ENCODE results near the gene SCUBE1.

The SCUBE1 gene

DNA sequence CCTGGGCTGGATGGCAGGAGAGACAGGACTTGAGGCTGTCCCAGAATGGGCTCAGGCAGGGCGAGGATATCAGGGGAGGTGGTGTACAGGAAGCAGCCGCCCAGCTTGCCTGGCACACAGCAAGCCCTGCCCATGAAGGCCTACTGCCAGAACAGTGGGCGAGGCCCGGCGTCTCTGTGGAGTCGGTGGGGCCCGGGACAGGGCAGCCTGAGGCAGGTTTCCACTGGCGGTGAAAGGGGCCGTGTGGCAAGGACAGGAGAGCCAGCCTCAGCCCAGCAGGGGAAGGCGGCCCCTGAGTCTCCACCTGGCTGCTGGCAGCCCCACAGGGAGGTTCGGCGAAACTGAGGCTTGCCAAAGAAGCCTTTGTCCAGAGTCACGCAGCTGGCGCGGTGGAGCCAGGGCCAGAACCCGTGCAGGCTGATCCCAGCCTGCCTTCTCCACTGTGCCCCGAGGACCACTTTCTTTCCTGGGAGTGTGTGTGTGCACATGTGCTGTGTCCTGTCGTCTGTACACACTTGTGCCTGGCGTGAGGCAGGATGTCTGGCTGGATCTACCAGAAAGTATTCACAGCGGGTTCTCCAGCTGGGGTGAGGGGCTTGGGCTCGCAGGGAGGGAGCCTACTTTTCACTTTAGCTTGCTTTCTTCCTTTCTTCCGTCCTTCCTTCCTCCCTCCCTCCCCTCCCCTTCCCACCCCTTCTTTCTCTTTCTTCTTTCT lies 190.7 kb downstream of the SCUBE1 start:
- peak overlapping the region; percentile 82 for H2AFZ ChIP-seq
- peaks cover 3% of the 10 kb centered on the region for H3K4me1 ChIP-seq
- H3K36me3 ChIP-seq (ENCODE audit: control insufficient read depth, insufficient read depth, low read length): no peaks in the 10 kb centered on the region
- H3K9ac ChIP-seq: no peak overlapping the region
- no peaks in the 10 kb centered on the region for H3K27me3 ChIP-seq (ENCODE audit: control insufficient read depth, insufficient read depth, low read length)
- TF ChIP-seq, protein P1, sequence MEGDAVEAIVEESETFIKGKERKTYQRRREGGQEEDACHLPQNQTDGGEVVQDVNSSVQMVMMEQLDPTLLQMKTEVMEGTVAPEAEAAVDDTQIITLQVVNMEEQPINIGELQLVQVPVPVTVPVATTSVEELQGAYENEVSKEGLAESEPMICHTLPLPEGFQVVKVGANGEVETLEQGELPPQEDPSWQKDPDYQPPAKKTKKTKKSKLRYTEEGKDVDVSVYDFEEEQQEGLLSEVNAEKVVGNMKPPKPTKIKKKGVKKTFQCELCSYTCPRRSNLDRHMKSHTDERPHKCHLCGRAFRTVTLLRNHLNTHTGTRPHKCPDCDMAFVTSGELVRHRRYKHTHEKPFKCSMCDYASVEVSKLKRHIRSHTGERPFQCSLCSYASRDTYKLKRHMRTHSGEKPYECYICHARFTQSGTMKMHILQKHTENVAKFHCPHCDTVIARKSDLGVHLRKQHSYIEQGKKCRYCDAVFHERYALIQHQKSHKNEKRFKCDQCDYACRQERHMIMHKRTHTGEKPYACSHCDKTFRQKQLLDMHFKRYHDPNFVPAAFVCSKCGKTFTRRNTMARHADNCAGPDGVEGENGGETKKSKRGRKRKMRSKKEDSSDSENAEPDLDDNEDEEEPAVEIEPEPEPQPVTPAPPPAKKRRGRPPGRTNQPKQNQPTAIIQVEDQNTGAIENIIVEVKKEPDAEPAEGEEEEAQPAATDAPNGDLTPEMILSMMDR (IDR thresholded peaks at IDR 0.05): no peak
- no peaks in the 10 kb centered on the region for H3K9me3 ChIP-seq (ENCODE audit: control insufficient read depth, low read length)
- H3K27ac ChIP-seq: peak overlapping the region; percentile 67
- H3K4me3 ChIP-seq (ENCODE audit: low read depth, low read length): peak overlapping the region; percentile 78
- H3K79me2 ChIP-seq: no peaks in the 10 kb centered on the region
- H3K4me2 ChIP-seq (ENCODE audit: low read length): peak overlapping the region; percentile 89

DNA sequence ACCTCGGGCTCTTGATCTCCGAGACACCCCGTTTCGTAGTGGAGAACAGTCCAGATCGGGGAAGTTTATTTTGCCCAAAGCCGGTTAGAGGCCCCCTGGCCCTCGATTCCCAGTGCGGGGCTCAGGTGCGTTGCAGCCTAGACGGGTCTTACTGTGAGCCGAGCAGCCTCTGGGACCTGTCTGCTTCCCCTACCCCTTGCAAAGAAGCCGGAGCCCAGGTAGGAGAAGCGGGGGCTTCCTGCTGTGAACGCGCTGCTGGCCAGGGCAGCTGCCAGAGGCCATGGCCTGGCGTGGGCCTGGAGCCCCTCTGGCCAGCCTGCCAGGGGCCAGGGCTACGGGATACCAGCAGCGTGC lies 191.2 kb downstream of the SCUBE1 start:
- H3K27ac ChIP-seq: peak overlapping the region; percentile 67
- H3K79me2 ChIP-seq: no peaks in the 10 kb centered on the region
- peak overlapping the region; percentile 78 for H3K4me3 ChIP-seq (ENCODE audit: low read depth, low read length)
- peak overlapping the region; percentile 89 for H3K4me2 ChIP-seq (ENCODE audit: low read length)
- no peaks in the 10 kb centered on the region for H3K27me3 ChIP-seq (ENCODE audit: control insufficient read depth, insufficient read depth, low read length)
- peak overlapping the region; percentile 82 for H2AFZ ChIP-seq
- H3K36me3 ChIP-seq (ENCODE audit: control insufficient read depth, insufficient read depth, low read length): no peaks in the 10 kb centered on the region
- no peaks in the 10 kb centered on the region for H3K9me3 ChIP-seq (ENCODE audit: control insufficient read depth, low read length)
- TF ChIP-seq, protein P1 (IDR thresholded peaks at IDR 0.05): no peak
- H3K4me1 ChIP-seq: peaks cover 3% of the 10 kb centered on the region
- no peak overlapping the region for H3K9ac ChIP-seq

DNA sequence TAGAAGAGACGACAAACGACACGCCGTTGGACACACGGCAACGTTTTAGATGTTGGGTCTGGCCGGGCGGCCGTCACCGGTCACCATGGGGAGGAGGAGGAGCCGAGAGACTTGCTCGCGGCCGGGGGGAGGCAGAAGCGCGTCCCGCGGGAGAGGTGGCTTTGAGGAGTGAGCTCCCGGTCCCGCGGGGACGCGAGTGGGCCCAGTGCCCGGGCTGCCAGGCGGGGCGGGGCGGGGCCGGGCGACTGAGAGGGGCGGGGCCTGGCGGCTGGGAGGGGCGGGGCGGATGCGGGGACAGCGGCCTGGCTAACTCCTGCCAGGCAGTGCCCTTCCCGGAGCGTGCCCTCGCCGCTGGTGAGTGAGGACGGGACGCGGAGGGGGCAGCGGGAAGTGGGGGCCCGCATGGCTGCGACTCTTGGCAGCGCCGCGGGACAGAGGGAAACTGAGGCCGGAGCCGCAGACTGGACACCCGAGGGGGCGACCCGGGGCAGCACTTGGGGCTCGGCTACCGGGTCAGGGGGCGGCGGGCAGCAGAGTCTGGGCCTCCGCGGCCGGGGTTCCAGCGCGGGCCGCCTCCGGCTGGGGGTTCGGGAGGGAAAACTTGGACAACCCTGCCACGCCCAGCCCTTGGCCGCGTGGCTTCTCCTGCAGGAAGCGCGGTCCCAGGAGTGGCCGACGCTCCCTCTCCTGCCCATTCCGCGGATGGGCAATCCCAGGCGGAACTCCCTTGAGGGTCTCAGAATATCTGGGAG lies 191.7 kb downstream of the SCUBE1 start, which contains the start of gene TSPO:
TSPO (plus strand) TSS at position 309 of the 752 bp plus-strand sequence. CDS start 7,680 bp downstream, outside the sequence.
- no peaks in the 10 kb centered on the region for H3K27me3 ChIP-seq (ENCODE audit: control insufficient read depth, insufficient read depth, low read length)
- no peaks in the 10 kb centered on the region for H3K79me2 ChIP-seq
- TF ChIP-seq, protein P1 (IDR thresholded peaks at IDR 0.05): no peak
- no peaks in the 10 kb centered on the region for H3K9me3 ChIP-seq (ENCODE audit: control insufficient read depth, low read length)
- H3K9ac ChIP-seq: no peak within 1 kb of the TSS
- H3K4me2 ChIP-seq (ENCODE audit: low read length): peak within 1 kb of the TSS; percentile 89
- H3K36me3 ChIP-seq (ENCODE audit: control insufficient read depth, insufficient read depth, low read length): no peaks in the 10 kb centered on the region
- H3K4me3 ChIP-seq (ENCODE audit: low read depth, low read length): peak within 1 kb of the TSS; percentile 78
- peak within 1 kb of the TSS; percentile 82 for H2AFZ ChIP-seq
- H3K4me1 ChIP-seq: peaks cover 3% of the 10 kb centered on the region
- peak within 1 kb of the TSS; percentile 67 for H3K27ac ChIP-seq

DNA sequence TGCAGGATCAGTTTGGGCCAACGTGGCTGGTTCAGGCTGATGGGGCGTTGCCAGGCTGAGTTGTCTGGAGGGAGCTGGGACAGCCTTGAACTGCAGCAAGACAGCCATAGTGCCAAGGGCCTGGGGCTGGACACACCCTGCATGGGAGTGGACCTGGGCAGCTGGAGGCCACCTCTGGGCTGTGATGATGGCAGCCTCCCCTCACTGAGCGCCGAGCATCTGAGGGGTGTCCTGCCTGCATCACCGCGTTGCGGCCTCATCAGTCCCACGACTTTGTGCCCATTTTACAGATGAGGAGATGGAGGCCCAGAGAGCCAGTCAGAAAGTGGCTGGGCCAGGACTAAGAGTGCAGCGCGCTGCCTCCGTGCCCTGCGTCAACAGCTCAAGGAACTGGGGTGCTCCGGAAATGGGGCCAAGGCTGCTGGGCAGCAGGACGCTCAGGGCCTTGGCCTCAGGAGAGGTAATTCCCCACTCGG lies 192.4 kb downstream of the SCUBE1 start:
- TF ChIP-seq, protein P1 (IDR thresholded peaks at IDR 0.05): no peak
- peaks cover 3% of the 10 kb centered on the region for H3K4me1 ChIP-seq
- no peaks in the 10 kb centered on the region for H3K36me3 ChIP-seq (ENCODE audit: control insufficient read depth, insufficient read depth, low read length)
- peak overlapping the region; percentile 78 for H3K4me3 ChIP-seq (ENCODE audit: low read depth, low read length)
- H2AFZ ChIP-seq: peak overlapping the region; percentile 82
- H3K79me2 ChIP-seq: no peaks in the 10 kb centered on the region
- H3K4me2 ChIP-seq (ENCODE audit: low read length): peak overlapping the region; percentile 89
- H3K27ac ChIP-seq: peak overlapping the region; percentile 56
- H3K9me3 ChIP-seq (ENCODE audit: control insufficient read depth, low read length): no peaks in the 10 kb centered on the region
- H3K27me3 ChIP-seq (ENCODE audit: control insufficient read depth, insufficient read depth, low read length): no peaks in the 10 kb centered on the region
- no peak overlapping the region for H3K9ac ChIP-seq
